PC-9 (cell line): Measurements from ENCODE around the gene OR5D18. TPM values are rescaled to one million over a fixed set of nuclear protein-coding genes. Genes with fewer than 3 reads are reported as not detected.

Experiments
- Bru-seq: library from RNA; stranded (reverse); fragments of 400-500 nt; gene quantifications from one replicate; lab custom pipeline; 2021; lab: Mats Ljungman, UMichigan
- BruChase-seq, 2 experiments: library from RNA; stranded (reverse); fragments of 400-500 nt; gene quantifications; one replicate each; lab custom pipeline; 2021; lab: Mats Ljungman, UMichigan
- BruUV-seq: library from RNA; stranded (reverse); fragments of 400-500 nt; replicated peaks from 2 replicates; lab custom pipeline; 2021; lab: Mats Ljungman, UMichigan
- CTCF ChIA-PET: fragments of 300-600 bp; sonication (Branson Sonifier 250); formaldehyde crosslinking; loops from one replicate; lab custom pipeline; 2022; ENCODE audit warnings: antibody characterized with exemption; lab: Charles Lee
- POLR2A ChIA-PET: fragments of 300-600 bp; sonication (Branson Sonifier 250); formaldehyde crosslinking; loops from one replicate; lab custom pipeline; 2022; ENCODE audit warnings: antibody characterized with exemption; ENCODE audit not compliant: unreplicated experiment; lab: Charles Lee
- DNase-seq, 2 experiments: peaks; one replicate each; pipeline versions ENCODE4 v3.0.0 to v3.0.0-alpha.2; 2015 to 2022; ENCODE audit warnings: mixed read lengths in 1 of 2
- H2AFZ ChIP-seq: fragments of 200-600 bp; sonication (generic); 2 replicates; pipeline ENCODE4 v1.8.1; 2017; ENCODE audit warnings: antibody characterized with exemption
- H3F3A ChIP-seq: fragments of 200-600 bp; sonication (generic); 2 replicates; pipeline ENCODE4 v1.8.1; 2017; ENCODE audit warnings: antibody characterized with exemption, mild to moderate bottlenecking, low read depth; ENCODE audit not compliant: insufficient read depth
- H3K27ac ChIP-seq: fragments of 200-600 bp; sonication (generic); 2 replicates; pipeline ENCODE4 v1.6.1; 2016; ENCODE audit warnings: mixed run types
- H3K27me3 ChIP-seq: fragments of 200-600 bp; sonication (generic); 2 replicates; pipeline ENCODE4 v1.6.1; 2016; ENCODE audit warnings: low read depth, mixed run types; ENCODE audit not compliant: insufficient read depth
- H3K36me3 ChIP-seq: fragments of 200-600 bp; sonication (generic); 2 replicates; pipeline ENCODE4 v1.6.1; 2016; ENCODE audit warnings: low read depth, mixed run types
- H3K4me1 ChIP-seq: fragments of 200-600 bp; sonication (generic); replicated peaks from 2 replicates; pipeline ENCODE4 v1.6.1; 2016; ENCODE audit warnings: mixed run types; ENCODE audit not compliant: insufficient read depth
- H3K4me2 ChIP-seq: fragments of 200-600 bp; sonication (generic); 2 replicates; pipeline ENCODE4 v1.6.1; 2017; ENCODE audit warnings: mixed run types
- H3K4me3 ChIP-seq: fragments of 200-600 bp; sonication (generic); 2 replicates; pipeline ENCODE4 v1.6.1; 2016; ENCODE audit warnings: mixed run types
- H3K79me2 ChIP-seq: fragments of 200-600 bp; sonication (generic); 2 replicates; pipeline ENCODE4 v1.6.1; 2017; ENCODE audit warnings: low read depth, mixed run types
- H3K9me2 ChIP-seq: fragments of 200-600 bp; sonication (generic); 2 replicates; pipeline ENCODE4 v1.8.1; 2017; ENCODE audit warnings: mild to moderate bottlenecking; ENCODE audit not compliant: insufficient read depth
- H3K9me3 ChIP-seq: fragments of 200-600 bp; sonication (generic); 2 replicates; pipeline ENCODE4 v1.8.1; 2016; ENCODE audit warnings: low read depth; ENCODE audit not compliant: insufficient read depth
- H4K20me1 ChIP-seq: fragments of 200-600 bp; sonication (generic); 2 replicates; pipeline ENCODE4 v1.8.1; 2017; ENCODE audit not compliant: insufficient read depth
- EZH2 ChIP-seq: fragments of 200-600 bp; sonication (generic); IDR thresholded peaks from 2 replicates; pipeline ENCODE4 v1.8.0; 2017; ENCODE audit warnings: antibody characterized with exemption, low read depth
- intact Hi-C: fragments of 100-400 bp; cut with micrococcal nuclease; formaldehyde crosslinking; loops from one replicate; pipeline ENCODE4 v1.10.0; 2022; ENCODE audit not compliant: unreplicated experiment
- long read RNA-seq: library from polyadenylated mRNA; stranded (forward); transcript quantifications from one replicate; pipeline ENCODE4 v2.0.0, GENCODE V29; 2022
- total RNA-seq: library from RNA; stranded (reverse); gene quantifications from 2 replicates; pipeline ENCODE4 v1.2.3, GENCODE V29; 2021
- TF ChIP-seq, protein P1 (sequence below): fragments of 200-600 bp; sonication (generic); conservative IDR thresholded peaks from 2 replicates; pipeline ENCODE4 v1.6.1; 2017; ENCODE audit warnings: mixed run types, antibody characterized with exemption, mild to moderate bottlenecking, moderate library complexity

Gene OR5D18
- total RNA-seq (not detected in 2 replicates), Bru-seq, nascent RNA (not detected), BruChase-seq, experiment 1, labeled RNA remaining after a 2-hour chase (not detected), BruChase-seq, experiment 2, labeled RNA remaining after a 6-hour chase (not detected)
- long read RNA-seq: 0 reads

DNA sequence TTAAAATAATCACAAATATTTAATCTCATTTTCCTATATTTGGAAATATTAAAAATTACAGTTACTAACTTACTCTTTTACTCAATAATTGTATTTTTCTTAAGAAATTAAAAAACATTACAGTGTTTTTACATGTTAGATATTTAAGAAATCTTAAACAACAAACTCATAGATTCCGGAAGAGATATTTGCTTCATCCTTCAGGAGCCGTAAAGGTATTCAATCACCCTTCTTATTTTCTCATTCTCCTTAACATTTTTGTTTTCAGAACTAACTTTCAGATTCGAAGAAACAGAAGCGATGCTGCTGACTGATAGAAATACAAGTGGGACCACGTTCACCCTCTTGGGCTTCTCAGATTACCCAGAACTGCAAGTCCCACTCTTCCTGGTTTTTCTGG is at the start of gene OR5D18:
Gene OR5D18, plus strand, starts transcription at position 301 of the 400 bp plus-strand sequence. Its CDS starts 0 bp downstream, at position 301.
- no peaks in the 10 kb centered on the region for H3F3A ChIP-seq
- H4K20me1 ChIP-seq: no peaks in the 10 kb centered on the region
- no TSS peak for BruUV-seq
- peaks cover 14% of the 10 kb centered on the region for H3K27me3 ChIP-seq
- no peak within 1 kb of the TSS for H3K4me2 ChIP-seq
- H3K79me2 ChIP-seq: no peaks in the 10 kb centered on the region
- no peak within 1 kb of the TSS for H3K27ac ChIP-seq
- POLR2A ChIA-PET: no interaction called here
- H3K9me2 ChIP-seq: 0 out of 2 replicates have a peak, but pooled peaks cover 8% of the 10 kb centered on the region
- CTCF ChIA-PET: no interaction called here
- H3K36me3 ChIP-seq: no peaks in the 10 kb centered on the region
- intact Hi-C loops: no loop called here
- H3K9me3 ChIP-seq: no peaks in the 10 kb centered on the region
- TF ChIP-seq EZH2: no peak
- TF ChIP-seq, protein P1, sequence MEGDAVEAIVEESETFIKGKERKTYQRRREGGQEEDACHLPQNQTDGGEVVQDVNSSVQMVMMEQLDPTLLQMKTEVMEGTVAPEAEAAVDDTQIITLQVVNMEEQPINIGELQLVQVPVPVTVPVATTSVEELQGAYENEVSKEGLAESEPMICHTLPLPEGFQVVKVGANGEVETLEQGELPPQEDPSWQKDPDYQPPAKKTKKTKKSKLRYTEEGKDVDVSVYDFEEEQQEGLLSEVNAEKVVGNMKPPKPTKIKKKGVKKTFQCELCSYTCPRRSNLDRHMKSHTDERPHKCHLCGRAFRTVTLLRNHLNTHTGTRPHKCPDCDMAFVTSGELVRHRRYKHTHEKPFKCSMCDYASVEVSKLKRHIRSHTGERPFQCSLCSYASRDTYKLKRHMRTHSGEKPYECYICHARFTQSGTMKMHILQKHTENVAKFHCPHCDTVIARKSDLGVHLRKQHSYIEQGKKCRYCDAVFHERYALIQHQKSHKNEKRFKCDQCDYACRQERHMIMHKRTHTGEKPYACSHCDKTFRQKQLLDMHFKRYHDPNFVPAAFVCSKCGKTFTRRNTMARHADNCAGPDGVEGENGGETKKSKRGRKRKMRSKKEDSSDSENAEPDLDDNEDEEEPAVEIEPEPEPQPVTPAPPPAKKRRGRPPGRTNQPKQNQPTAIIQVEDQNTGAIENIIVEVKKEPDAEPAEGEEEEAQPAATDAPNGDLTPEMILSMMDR: no peak
- no peaks in the 10 kb centered on the region for H3K4me1 ChIP-seq
- H3K4me3 ChIP-seq: no peak within 1 kb of the TSS
- no peak for DNase-seq
- no peak within 1 kb of the TSS for H2AFZ ChIP-seq

DNA sequence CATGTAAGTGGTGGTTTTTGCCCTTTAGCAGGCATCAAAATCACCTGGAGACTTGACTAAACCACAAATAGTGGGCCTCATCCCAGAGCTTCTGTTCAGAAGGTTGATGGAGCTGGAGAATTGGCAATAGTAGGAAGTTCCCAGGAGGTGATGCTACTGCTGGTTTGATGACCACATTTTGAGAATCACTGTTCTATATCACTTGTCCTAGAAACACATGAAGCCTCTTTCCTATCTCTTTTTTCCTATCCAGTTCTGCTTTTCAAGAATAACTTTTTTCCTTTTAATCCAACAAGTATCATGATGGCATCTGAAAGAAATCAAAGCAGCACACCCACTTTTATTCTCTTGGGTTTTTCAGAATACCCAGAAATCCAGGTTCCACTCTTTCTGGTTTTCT is 46.3 kb upstream of the OR5D18 start, which contains the start of gene OR5D13:
Gene OR5D13, plus strand, starts transcription at position 301 of the 400 bp plus-strand sequence. Its CDS starts 0 bp downstream, at position 301.
- Histone ChIP-seq H3K79me2 (no peaks in the 10 kb centered on the region), H3K36me3 (no peaks in the 10 kb centered on the region), H3K27me3 (no peaks in the 10 kb centered on the region), H3K4me3 (no peak within 1 kb of the TSS), H3K4me2 (no peak within 1 kb of the TSS), H2AFZ (no peak within 1 kb of the TSS), H3K4me1 (no peaks in the 10 kb centered on the region), H3F3A (no peaks in the 10 kb centered on the region), H3K9me2 (no peaks in the 10 kb centered on the region), H4K20me1 (no peaks in the 10 kb centered on the region), H3K27ac (no peak within 1 kb of the TSS), H3K9me3 (no peaks in the 10 kb centered on the region)
- intact Hi-C loops: no loop called here
- no peak for DNase-seq
- POLR2A ChIA-PET: no interaction called here
- no TSS peak for BruUV-seq
- TF ChIP-seq, protein P1: no peak
- TF ChIP-seq EZH2: no peak
- CTCF ChIA-PET: no interaction called here

DNA sequence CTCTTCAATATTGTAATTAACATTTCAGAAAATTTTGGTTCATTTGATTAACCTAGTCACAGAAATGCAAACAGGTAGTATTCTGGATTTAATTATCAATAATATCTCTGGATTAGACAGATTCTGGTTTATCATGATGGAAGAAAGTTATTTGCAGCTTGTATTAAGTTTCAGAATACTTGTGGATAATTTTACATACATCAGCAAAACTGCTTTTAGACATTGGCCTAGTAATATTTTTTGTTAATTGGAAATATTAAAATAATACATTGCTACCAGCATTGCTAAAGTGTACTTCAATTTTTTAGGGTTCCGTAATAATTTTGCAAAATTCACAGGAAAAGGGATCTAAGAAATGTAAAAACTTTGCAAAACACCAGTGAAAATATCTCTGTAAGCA is 27.8 kb upstream of the OR5D18 start:
- no TSS peak for BruUV-seq
- CTCF ChIA-PET: no interaction called here

More for the DNA sequence above, 27.8 kb upstream of the OR5D18 start:
- no peaks in the 10 kb centered on the region for H3K79me2 ChIP-seq
- H3K4me1 ChIP-seq: no peaks in the 10 kb centered on the region
- intact Hi-C loops: no loop called here
- TF ChIP-seq, protein P1: no peak
- no peak for TF ChIP-seq EZH2
- H3K9me3 ChIP-seq: no peaks in the 10 kb centered on the region
- H3K9me2 ChIP-seq: no peaks in the 10 kb centered on the region
- no peaks in the 10 kb centered on the region for H3K36me3 ChIP-seq
- no peak overlapping the region for H3K27ac ChIP-seq
- no peak for DNase-seq
- no peaks in the 10 kb centered on the region for H3F3A ChIP-seq
- no peak overlapping the region for H2AFZ ChIP-seq
- no peaks in the 10 kb centered on the region for H4K20me1 ChIP-seq
- no peaks in the 10 kb centered on the region for H3K27me3 ChIP-seq
- no peak overlapping the region for H3K4me3 ChIP-seq
- H3K4me2 ChIP-seq: no peak overlapping the region
- POLR2A ChIA-PET: no interaction called here
